Fibroblast of skin of left quadriceps (primary cell): ENCODE measurements around the gene ATOX1.

Source experiments
- DNase-seq, 2 experiments: peaks; one replicate each; pipeline ENCODE4 v3.0.0-alpha.2; 2013; ENCODE audit warnings: low read depth in 2 of 2

ATOX1 gene

DNA sequence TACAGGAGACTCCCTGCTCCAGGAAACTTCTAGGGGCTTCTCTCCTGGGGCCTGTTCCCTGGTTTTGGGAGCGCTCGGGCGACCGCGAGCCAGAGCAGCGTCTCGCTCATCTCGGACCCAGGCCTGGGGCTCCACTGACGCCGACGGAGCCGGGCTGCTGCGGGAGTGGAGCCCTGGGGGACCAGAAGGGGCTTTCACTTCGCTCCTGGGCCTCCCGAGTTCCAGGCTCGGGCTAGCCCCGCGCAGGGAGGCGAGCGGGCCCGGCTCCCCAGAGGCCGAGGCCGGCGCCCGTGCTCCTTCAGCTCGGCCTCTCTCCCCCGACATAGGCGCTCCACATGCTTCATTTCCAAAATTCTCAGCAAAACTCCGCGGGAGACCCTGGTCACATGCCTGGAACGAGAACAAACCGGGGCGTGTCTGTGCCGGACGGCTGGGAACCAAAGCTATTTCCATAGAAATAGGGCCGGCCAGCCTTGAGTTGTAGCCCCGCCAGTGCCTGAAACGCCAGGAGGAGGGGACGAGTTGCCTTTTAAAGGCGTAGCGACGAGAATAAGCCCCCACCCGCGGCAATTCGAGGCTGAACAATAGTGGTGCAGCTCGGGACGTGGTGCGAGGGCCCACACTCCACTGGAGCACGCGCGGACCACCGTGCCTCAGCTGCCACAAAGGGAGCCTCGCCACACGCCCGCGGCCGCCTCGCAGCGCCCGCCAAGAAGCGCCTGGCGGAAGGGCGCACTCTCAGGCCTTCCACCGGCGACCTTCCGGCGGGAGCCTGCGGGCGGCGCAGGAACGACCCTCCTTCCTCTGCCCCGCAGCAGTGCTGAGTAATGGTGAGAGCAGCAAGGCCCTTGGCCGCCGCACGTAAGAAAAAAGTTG lies 12.2 kb upstream of the ATOX1 start:
- peak; percentile 42 to 44 for DNase-seq

DNA sequence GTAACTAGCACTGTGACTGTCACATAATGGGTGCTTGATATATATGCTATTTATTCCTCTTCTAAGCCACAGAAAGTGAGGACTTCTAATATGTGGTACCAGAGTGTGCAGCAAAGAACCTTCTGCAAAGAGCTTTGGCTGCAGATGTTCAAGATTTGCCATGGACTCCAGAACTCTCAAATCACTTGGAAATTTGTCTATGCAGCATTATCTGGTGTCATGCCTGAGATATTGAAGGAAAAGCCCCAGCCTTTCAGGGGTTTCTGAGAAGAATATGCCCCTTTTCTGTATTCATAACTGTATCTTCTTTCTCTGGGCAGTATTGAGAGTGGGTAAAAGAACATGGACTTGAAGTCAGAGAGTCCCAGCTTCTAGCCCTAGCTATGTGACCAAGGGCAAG lies 8.5 kb upstream of the ATOX1 start:
- DNase-seq, result no peak

DNA sequence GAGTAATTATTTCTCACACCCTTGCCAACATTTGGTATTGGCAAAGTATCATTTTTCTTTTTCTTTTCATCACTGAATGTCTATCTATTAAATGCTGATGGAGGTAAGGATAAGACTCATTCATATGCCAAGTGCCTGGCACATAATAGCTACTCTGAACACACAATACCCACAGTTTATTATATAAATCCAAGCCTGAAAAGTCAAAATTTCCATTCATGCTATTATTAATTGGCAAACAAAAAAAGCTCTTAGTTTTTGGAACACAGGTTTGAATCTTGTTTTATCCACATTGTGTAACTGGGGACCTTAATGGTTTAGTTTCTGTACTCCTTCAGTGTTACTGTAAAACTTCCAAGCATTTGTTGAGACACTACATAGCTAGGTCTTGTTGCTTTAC lies 6.4 kb upstream of the ATOX1 start:
- no peak for DNase-seq

DNA sequence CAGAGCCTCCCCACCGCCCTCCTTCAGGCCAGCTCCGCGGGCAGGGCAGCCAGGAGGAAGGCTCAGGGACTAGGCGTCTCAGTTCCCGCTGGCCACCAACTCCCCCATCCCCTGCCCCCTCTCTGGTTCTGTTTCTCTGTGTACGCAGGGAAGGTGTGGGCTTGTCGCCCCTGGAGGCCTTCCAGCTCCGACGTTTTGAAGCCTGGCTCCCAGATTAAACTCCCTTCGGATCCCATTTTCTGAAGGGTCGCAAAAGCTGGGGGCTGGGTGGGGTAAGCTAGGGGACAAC lies 346 bp downstream of the ATOX1 start:
- no peak for DNase-seq

DNA sequence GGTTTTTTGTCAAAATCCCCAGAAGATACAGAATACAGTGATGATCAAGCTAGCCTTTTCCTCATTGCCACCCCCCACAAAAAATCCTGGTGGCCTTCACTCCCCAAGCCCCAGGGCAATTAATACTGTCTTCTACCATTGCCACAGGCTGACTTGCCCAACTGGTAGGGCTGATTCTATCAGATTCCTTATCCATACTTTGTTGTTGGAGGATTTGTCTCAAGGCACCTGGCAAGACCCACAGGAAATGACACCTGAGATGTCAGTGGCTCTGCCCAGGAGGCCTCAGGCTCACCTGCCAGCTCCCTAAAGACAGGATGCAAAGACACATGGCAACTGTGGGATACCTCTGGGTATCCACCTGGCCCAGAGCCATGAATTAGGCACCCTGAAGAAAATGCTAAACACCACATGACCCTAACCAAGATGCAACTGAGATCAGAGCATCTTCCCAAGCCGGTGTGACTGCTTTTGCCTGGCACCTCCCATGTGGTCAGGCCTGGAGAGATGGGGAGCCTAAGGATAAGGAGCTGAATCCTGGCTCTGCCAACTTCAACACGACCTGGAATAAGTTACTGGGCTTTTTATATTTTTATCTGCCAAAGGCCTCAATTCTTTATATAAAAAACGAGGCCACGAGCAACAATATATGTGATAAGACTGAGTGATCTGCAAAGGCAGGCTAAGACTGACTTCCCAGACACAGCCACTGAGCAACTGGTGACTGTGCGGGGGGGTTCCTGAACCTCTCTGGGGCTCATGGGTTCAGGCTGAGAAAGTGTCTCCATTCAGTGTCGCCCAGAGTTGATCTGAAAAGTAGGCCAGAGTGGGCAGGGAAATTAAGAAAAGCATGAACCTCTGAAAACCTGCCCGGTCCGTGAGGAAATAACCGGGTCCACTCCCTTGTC lies 944 bp downstream of the ATOX1 start:
- no peak for DNase-seq

DNA sequence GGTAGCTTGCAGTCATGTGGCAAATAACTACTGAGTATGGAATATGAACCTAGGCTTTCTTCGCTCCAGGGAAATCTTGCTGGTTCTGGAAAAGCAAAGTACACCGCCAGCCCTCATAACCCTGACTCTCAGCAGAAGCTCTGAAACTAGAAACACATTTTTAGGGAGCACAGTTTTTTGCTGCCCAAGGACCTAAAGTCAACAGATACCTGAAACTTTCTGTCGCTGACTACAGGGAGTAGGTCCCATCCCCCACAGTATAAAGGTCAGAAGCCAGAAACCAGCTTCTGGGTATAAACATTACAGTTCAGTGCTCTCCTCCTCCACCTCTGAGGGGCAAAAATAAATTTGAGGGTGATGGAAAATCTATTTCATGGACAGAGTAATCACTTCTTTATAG lies 3.0 kb downstream of the ATOX1 start:
- no peak for DNase-seq

DNA sequence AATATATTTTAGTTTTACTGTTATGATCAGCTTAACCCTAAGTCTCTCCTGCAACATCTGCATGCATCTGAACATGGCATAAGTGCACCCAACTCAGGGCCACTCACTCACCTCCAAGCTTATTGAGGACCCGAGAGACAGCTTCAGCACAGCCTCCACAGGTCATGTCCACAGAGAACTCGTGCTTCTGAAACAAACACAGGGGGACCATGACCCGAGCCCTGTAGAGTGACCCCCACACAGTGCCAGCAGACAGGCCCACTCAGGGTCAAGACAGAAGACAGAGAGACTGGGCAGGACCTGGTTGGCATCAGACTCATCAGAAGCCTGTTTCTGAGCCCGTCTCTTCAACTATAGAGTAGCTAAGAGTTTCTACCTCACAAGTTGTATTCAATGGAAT lies 6.8 kb downstream of the ATOX1 start:
- no peak for DNase-seq

DNA sequence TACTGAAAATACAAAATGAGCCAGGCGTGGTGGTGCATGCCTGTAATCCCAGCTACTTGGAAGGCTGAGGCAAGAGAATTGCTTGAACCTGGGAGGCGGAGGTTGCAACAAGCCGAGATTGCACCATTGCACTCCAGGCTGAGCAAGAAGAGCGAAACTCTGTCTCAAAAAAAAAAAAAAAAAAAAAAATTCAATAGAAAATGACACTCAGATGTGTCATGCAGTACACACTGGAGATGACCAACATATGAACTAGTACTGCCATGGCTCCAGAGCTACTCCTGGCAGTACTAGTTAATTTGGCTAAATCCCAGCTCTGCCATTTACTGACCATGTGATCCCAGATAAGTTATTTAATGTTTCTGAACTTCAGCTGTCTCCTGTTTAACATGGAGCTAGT lies 7.3 kb downstream of the ATOX1 start:
- DNase-seq, result no peak

DNA sequence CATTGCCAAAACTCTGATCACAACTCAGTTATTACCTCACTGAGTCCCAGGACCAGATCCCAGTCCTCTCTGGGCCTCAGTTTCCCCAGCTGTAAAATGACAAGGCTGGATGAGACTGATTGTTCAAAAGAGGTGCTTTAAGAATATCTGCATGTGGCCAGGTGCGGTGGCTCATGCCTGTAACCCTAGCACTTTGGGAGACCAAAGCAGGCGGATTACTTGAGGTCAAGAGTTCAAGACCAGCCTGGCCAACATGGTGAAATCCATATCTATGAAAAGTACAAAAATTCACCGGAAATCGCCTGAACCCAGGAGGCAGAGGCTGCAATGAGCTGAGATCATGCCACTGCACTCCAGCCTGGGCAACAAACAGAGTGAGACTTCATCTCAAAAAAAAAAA lies 8.3 kb downstream of the ATOX1 start:
- DNase-seq, result no peak

DNA sequence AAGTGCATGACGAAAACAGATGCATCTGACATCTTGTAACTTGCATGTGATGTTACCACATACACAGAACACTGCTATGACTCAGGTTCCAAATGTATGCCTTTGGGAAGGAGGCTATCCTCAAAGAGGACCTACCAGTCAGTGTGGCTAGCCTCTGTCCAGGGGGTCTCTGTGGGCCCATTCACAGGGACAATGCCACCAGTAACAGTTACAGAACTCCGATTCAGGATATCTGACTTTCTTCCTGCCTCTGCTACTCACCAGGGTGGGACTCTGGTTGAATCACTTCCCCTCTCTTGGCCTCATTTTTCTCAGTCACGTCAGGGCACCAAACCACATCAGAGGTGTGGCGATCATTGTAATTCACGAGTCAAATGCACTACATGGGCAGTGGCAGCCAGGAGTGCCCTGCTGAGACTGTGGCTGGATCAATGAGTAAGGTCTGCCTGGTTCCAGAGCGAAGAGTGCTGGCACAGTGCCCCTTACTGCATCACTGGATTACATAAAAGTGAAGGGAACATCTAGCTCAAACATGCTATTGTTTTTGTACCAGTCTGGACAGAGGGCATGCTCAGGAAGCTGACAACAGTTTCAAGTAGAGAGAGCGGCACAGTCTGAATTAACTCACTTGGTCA lies 13.2 kb downstream of the ATOX1 start:
- DNase-seq, result peak in 1 of 2 experiments; percentile 31

DNA sequence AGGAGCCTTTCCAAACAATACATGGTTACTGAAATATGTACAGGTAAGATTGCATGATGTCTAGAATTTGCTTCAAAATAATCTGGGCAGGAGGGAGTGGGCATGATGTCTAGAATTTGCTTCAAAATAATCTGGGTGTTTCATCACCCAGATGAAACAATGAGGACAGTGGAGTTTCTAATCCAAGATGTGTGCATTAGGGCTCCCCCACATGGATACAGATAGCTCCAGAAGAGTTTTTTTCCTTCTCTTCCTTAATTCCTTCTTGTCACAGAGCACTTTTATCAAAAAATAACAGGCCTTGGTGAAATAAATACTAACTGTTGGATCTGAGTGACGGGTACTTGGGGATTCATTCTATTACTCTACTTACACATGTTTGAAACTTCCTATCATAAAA lies 14.9 kb downstream of the ATOX1 start:
- no peak for DNase-seq

DNA sequence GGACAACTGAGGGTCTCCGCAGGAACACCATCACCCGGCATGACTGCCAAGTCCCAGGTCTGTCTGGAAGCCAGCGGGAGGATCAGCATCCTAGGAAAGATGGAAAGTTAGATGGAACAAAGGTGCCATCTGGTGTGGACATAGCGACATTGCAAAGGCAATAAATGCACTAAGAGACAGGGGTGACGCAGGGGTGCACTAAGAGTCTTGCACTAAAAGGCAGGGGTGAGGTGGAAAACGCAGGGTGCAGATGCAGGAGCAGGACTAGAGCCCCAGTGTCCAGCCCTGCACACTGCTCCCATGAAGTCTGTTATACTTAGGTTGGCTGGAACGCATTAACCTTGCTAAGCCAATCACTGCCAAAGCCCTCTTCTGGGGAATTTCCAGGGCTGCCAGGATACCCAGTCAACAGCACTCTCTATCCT lies 15.5 kb downstream of the ATOX1 start:
- peak in 1 of 2 experiments; percentile 51 for DNase-seq

DNA sequence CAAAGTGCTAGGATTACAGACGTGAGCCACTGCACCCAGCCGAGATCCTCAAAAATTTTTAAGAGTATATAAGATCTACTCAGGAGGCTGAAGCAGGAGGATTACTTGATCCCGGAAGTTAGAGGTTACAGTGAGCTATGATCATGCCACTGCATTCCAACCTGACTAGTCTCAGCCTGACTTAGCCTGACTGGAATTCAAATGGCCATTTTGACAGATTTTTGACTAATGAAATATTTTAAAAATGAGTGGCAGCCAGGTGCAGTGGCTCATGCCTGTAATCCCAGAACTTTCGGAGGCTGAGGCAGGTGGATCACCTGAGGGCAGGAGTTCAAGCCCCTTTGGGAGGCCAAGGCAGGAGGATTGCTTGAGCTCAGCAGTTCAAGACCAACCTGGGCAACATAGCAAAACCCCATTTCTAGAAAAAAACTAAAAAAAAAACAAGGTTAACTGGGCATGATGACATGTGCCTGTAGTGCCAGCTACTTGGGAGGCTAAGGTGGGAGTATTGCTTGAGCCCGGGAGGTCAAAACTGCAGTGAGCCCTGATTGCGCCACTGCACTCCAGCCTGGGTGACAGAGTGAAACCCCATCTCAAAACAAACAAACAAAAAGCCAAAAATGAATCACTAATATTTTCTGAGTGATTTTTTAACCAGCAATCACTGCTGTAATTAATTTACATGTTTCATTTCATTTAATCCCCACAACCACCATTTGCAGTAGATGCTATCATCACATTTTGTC lies 16.6 kb downstream of the ATOX1 start:
- no peak for DNase-seq

DNA sequence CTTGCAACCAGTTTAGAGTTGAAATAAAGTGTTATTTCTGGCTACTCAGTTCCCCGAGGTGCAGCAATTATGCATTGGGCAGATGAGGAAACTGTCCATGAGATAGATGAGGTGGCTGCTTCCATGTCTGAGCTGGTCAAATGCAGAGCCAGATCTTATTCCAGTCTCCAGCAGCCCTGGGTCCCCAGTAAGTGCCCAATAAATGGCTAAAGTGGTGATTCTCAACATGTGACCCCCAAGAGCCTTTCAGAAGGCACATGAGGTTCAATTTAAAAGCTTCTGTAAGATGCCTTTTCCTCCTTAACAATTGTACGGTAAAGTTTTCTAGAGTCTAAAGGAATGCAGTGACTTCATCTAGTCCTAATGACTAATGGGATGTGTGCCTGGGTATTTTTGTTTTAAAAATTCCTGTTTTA lies 17.5 kb downstream of the ATOX1 start:
- peak; percentile 57 to 67 for DNase-seq

DNA sequence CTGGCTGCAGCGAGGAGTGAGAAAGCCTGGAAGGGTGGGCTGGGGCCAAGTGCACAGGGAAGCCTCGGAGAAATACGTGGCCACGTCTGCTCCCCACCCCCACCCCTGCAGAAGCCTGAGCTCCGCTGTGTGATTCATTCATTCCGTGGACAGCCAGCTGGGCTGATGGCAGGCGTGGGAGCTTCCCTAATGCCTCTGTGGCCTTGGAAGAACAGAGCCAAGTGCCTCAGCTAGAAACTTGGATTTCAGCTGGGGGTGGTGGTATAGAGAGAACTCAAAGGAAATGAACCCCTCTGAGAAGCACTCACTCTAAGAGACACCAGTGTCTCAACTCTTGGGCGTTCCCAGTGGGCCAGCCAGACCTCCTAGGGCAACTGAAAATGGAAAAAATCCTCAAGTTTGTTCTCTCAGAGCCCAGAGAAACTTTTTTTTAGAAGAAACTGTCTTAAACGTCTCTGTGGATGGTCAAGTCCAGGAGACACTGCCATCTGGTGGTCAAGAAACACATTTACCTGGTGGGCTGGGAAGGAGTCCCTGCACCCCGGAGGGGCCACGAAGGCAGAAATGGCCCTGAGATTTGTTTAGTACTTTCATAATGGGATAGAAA lies 18.0 kb downstream of the ATOX1 start:
- DNase-seq, result peak; percentile 88

DNA sequence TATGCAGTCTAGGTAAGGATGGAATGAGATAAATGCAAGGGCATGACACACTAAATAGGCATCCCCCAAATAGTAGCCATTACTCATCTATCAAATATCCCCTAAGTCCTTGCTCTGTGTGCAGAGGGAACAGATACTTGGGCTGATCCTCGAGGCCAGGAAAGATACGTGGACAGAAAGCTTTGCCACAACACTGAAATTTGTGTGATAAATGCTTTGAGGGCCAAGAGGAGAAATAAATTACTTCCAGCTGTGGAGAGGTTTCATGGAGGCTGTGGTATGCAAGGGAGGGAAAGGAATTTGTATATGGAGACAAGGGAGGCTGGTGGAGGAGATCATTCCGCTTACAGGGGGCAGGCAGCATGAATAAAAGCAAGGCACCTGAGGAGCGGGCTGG lies 18.5 kb downstream of the ATOX1 start:
- DNase-seq, result peak; percentile 99

DNA sequence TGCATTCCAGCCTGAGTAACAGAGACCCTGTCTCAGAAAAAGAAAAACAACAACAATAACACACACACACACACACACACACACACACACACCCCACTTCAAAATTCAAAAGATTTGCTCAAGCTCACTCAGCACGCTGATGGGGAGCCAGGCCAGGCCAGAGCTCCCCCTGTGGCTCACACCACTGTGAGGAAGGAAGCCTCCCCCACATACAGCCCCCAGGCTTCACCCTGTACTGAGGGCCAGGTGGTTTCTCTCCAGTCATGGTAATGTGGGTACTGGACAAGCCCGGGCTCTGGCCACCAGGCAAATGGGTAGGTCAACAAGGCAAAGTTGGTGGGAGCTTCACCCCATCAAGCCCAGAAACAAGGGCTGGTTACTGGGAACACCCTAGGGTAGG lies 19.0 kb downstream of the ATOX1 start:
- no peak for DNase-seq

DNA sequence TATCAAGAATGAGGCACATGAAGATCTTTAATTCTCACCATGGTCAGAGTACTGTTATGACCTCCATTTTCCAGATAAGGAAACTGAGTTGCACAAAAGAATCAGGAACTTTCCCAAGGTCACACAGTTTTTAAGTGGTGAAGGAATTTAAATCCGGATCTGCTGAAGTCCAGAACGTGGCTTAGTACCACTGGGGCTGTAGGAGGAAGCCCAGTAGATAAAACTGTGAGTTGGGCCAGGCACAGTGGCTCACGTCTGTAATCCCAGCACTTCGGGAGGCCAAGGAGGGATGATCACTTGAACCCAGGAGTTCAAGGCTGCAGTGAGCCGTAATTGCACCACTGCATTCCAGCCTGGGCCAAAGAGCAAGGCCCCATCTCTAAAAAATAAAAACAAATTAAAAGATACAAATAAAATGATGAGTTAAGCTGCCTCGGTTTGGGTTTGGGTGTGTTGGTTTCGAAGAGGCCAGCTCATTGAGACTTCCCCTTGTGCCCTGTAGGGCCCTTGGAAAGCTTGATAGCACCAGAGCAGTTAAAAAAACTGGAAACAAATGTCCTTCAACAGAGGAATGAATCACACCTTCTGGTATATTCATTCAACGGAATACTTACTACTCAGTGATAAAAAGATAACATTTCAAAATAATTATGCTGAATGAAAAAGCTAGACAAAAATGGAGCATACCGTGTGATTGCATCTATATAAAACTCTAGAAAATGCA lies 20.1 kb downstream of the ATOX1 start:
- no peak for DNase-seq

DNA sequence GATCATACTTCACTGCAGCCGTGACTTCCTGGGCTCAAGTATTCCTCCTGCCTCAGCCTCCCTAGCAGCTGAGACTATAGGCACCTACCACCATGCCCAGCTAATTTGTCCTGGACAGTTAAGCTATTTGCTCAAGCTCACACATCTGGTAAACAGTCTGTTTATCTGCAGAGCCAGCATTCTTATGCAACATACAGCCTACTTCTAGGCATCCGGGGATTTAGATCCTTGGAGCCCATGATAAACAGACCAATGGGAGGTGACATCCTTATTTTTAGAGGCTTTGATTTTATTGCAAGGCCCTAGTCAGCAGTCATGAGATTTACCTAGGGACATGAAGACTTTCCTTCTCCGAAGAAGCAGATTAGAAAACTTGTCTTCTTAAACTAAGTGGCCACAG lies 21.0 kb downstream of the ATOX1 start:
- no peak for DNase-seq

DNA sequence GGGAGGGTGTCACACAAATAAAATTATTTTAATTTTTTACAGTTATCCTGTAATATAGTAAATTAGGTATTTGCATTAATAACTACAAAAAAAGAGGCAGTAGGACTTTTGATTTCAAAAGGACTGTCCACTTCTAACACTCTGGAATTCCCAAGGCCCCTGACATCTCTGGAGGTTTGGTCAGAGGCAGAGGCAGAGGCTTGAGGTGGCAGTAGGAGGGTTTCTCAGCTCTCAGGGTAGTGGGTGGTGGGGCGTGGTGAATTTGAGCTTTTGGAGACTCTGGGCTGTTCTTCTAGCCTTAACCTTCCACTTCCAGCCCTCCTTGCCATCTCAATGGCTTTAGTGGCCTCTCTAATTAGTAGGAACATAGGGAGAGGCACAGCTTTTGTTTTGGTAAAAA lies 22.8 kb downstream of the ATOX1 start:
- no peak for DNase-seq

DNA sequence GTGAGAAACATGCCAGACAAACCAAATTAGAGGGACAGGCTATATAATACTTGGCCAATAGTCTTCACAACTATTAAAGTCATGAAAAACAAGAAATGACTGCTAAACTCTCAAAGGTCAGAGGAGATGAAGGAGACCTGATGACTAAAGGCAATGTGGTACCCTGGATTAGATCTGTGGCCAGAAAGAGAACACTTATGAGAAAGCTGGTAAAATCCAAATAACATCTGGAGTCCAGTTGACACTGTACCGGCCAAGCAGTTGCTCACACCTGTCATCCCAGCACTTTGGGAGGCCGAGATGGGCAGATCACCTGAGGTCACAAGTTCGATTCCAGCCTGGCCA lies 24.4 kb downstream of the ATOX1 start:
- no peak for DNase-seq
